Stimulated activated CD8-positive, alpha-beta memory T cell treated with anti-CD3 and anti-CD28 coated beads, Interleukin-7, amount 100 ng/mL, for 4 hours (primary cell): Measurements from ENCODE around the gene UGT2A1.
"Not testable (repeated sequence)": the region's sequence is repeated elsewhere in the genome, so short reads cannot be mapped to it uniquely, and the experiment has no call there.

Source experiments
- DNase-seq, 2 donors: peaks; one replicate each; pipeline ENCODE4 v3.0.0-alpha.2; 2020; ENCODE audit warnings: low read depth in 2 of 2

Gene UGT2A1

DNA sequence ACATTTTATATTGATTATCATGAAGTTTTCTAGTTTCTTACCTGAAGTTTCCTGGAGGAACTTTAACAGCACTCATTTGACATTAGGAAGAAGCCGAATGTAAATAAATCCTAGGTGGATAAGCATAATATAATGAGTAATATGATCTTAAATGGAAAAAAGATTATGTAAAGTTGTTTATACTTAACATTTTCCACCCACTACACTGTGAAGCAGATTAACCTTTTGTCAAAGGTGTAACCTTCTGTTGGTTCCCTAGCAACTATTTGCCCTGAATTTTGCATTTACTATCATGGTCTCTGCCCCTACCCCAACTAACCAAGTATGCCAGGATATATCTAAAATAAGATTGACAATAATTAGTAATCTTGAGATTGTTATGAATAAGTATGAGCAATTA lies at the start of gene UGT2A1:
Gene UGT2A1, minus strand, starts transcription at position 101 of the 400 bp plus-strand sequence. CDS start 5,603 bp downstream, outside the sequence.
- no peak for DNase-seq

GRCh38 chr4:69702201-69702600 lies 49.2 kb upstream of the UGT2A1 start:
- no peak for DNase-seq

- no peak for DNase-seq
Measured at GRCh38 chr4:69701696-69702095, 48.6 kb upstream of the UGT2A1 start.

GRCh38 chr4:69697536-69698242 lies 44.6 kb upstream of the UGT2A1 start:
- DNase-seq = no peak

GRCh38 chr4:69689599-69689998 lies 36.6 kb upstream of the UGT2A1 start:
- DNase-seq = no peak

DNA sequence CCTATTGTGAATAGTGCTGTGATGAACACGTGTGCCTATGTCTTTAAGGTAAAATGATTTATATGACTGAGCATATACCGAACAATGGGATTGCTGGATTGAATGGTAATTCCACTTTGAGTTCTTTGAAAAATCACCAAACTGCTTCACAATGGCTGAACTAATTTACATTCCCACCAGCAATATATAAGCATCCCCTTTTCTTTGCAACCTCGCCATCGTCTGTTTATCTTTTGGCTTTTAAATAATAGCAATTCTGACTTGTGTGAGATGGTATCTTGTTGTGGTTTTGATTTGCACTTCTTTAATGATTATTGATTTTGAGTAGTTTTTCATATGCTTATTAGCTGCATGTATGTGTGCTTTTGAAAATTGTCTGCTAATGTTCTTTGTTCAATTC lies 31.8 kb upstream of the UGT2A1 start:
- DNase-seq = no peak

DNA sequence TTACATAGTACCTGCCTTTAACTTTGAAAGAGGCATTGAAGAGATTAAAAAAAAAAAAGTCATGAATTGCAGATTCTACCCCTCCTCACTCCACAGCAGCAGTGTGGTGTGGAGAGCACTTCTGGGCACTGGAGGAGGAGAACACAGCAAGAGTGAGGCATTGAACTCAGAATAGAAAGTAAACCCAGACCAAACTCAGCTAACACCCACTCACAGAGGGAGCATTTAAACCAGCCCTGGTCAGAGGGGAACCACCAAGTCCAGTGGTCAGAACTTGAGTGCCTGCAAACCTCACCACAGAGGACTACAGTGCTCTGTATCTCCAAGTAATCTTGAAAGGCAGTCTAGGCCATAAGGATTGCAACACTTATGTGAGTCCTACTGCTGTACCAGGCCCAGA lies 15.6 kb upstream of the UGT2A1 start:
- no peak for DNase-seq

DNA sequence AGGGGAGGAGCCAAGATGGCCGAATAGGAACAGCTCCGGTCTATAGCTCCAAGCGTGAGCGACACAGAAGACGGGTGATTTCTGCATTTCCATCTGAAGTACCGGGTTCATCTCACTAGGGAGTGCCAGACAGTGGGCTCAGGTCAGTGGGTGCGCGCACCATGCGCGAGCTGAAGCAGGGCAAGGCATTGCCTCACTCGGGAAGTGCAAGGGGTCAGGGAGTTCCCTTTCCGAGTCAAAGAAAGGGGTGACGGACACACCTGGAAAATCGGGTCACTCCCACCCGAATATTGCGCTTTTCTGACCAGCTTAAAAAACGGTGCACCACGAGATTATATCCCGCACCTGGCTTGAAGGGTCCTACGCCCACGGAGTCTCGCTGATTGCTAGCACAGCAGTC lies 11.0 kb upstream of the UGT2A1 start:
- DNase-seq = not testable (repeated sequence)

- not testable (repeated sequence) for DNase-seq
Measured at GRCh38 chr4:69661130-69661803, 8.2 kb upstream of the UGT2A1 start.

- DNase-seq = no peak
Measured at GRCh38 chr4:69658133-69658532, 5.1 kb upstream of the UGT2A1 start.

DNA sequence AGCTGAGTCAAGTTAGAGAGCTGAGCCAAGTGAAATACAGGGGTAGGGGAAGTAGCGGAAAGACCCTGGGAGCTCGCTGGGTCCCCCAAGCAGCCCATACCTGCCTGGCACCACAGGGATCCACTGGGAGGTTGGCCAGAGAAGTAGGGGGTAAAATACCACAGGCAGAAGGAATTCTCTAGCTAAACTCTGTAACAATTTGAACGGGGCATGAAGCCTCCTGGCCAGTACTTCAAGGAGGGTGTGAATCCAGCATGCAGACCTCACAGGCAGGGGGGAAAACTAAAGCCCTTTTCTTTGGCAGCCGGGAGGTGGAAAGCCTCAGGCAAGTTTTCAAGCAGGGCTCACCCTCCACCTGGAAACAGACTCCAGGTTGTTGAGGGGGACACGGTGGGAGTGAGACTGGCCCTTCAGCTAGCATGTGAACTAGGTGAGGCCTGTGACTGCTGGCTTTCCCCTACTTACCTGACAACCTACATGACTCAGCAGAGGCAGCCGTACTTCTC lies 3.7 kb upstream of the UGT2A1 start:
- no peak for DNase-seq

DNA sequence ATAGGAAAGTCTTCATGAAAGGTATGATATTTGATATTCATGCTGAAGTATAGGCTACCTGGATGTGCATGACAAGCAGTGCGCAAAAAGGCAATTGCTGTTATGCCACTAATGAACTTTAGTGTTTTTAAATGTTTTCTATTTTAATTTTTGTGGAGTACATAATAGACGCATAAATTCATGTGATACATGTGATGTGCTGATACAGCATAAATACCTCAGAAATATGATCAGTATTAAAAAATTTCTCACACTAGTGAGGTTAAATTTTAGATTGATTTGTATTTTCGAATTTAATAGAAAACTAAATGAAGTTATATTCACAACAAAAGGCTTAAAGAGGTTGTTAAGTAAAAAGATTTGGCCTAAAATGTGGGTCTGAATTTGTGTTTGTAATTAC lies 2.2 kb downstream of the UGT2A1 start:
- DNase-seq = no peak

DNA sequence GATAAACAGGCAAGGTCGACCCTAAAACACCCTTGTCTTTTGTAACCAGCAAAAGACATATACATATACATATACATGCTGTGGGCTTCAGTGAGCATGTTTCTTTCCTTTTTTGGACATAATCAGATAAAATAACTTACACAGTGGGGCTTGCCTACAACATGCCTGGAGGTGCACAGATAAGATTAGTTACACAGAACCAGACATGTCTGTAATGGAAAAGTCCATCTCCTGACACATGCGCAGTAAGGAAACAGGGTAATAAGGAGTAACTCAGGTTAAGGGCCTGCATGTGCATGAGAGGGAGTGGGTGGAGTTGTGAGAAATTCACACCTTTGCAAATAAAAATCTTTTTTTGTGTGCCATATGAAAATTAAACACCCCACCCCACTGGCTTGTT lies 3.4 kb downstream of the UGT2A1 start:
- DNase-seq = no peak

GRCh38 chr4:69649207-69649606 lies 3.8 kb downstream of the UGT2A1 start:
- DNase-seq = no peak

GRCh38 chr4:69642961-69643360 lies 10.1 kb downstream of the UGT2A1 start:
- no peak for DNase-seq

GRCh38 chr4:69640289-69640688 lies 12.8 kb downstream of the UGT2A1 start:
- no peak for DNase-seq

- DNase-seq = no peak
Measured at GRCh38 chr4:69639542-69639941, 13.5 kb downstream of the UGT2A1 start, which contains the start of gene UGT2A2. UGT2A2 (minus strand) TSS chr4:69639642; CDS start chr4:69639640, 2 bp downstream.

DNA sequence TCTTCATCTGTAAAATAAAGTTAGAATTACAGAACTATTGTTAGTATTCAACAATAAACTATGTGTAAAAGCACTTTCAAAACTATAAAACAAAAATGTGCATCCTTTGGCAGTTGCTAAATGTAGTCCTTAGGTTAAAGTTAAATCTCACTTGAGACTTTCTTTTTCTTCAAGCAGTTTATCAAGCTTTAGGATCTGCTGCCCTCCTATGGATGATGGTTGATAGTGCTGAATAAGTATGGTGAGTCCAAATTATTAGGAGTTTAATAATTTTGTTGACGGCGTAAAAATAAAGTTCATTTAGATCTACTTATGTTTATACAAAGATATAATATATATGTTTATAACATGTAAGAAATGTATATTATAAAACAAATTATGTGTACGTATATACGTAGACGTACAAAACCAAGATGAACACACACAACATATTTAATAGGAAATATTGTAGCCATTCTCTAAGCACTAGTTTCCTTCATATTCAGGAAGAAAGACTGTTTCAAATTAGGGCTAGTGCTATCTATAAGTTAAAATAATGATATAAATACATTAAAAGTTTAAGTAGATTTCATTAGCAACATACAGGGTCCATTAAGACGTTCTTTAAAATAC lies 35.9 kb downstream of the UGT2A1 start:
- no peak for DNase-seq

DNA sequence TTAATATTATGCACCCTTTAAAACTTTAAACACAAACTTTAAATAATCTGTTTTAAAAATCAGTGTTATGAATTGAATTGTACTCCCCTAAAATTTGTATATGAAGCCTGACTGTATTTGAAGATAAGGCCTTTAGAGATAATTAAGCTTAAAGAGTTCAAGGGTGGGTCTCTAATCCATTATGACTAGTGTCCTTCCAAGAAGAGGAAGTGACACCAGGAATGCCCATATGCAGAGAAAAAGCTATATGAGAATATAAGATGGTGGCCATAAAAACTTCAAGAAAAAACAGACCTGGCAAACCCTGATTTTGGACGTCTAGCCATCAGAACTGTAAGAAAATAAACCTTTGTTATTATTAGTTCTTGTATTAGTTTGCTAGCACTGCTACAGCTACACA lies 42.6 kb downstream of the UGT2A1 start:
- DNase-seq = no peak

DNA sequence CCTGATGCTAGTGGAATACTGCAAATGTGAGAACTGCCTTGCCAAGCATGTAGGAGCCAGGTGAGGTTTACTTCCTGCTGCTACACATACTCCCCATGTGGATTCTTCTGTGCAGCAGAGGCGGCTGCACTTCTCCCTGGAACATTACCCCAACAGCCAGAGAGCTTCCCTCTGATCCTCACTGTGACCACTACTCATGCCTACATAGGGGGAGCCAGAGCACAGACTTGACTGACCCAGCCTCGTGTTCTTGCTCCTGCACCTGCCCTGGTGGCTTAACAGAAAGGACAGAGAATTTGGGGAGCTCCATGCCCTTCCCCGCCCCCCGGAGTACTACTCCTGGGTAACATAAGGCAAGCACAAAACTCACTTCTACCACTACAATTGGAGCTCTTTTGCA lies 52.0 kb downstream of the UGT2A1 start:
- no peak for DNase-seq

DNA sequence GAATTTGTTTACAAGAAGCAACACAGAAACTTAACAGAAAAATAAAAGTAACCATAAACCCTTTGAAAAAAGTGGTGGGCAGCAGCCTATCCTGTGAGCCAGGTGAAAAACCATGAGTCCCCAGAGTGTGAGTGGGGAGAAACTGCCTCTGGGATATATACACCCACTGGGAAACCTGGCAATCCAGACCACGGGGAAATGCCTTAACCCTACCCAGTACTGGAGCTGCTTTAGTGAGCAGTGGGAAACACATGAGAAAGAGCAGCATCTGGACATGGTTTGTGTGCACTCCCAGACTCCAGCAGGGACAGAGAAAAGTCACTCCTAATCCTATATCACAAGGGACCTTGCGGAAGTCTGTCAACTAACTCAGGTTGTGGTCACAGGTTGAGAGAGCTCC lies 53.0 kb downstream of the UGT2A1 start:
- DNase-seq = no peak

- DNase-seq = no peak
Measured at GRCh38 chr4:69594382-69594781, 58.7 kb downstream of the UGT2A1 start.

- no peak for DNase-seq
Measured at GRCh38 chr4:69591364-69591763, 61.7 kb downstream of the UGT2A1 start.
